COLO668 (cell line): ENCODE data around the gene SSC4D.
A peak's percentile ranks its signal among the peaks of the same experiment; 100 is the strongest.
"Not testable (repeated sequence)": the region's sequence is repeated elsewhere in the genome, so short reads cannot be mapped to it uniquely, and the experiment has no call there.

ENCODE experiments used
- DNase-seq: peaks from one replicate; lab custom pipeline; 2025; ENCODE audit not compliant: unreplicated experiment; lab: John Stamatoyannopoulos, UW

Gene SSC4D

GRCh38 chr7:76409537-76409936 is at the start of gene SSC4D:
TSS of gene SSC4D (minus strand) at chr7:76409697. CDS start at chr7:76404439, 5,258 bp downstream.
- no peak for DNase-seq

- DNase-seq = not testable (repeated sequence)
These were observed 49.0 kb upstream of the SSC4D start for GRCh38 chr7:76458504-76458903.

- not testable (repeated sequence) for DNase-seq
These were observed 47.5 kb upstream of the SSC4D start for GRCh38 chr7:76457017-76457416.

- DNase-seq = not testable (repeated sequence)
These were observed 36.1 kb upstream of the SSC4D start for GRCh38 chr7:76445577-76446008.

GRCh38 chr7:76443846-76444245 is 34.3 kb upstream of the SSC4D start:
- DNase-seq = not testable (repeated sequence)

- not testable (repeated sequence) for DNase-seq
These were observed 33.4 kb upstream of the SSC4D start for GRCh38 chr7:76442664-76443446.

GRCh38 chr7:76441792-76442191 is 32.3 kb upstream of the SSC4D start:
- DNase-seq = not testable (repeated sequence)

- DNase-seq = not testable (repeated sequence)
These were observed 30.9 kb upstream of the SSC4D start for GRCh38 chr7:76440404-76440803.

- not testable (repeated sequence) for DNase-seq
These were observed 29.8 kb upstream of the SSC4D start for GRCh38 chr7:76439120-76439888.

- DNase-seq = peak; percentile 62
These were observed 28.4 kb upstream of the SSC4D start for GRCh38 chr7:76437873-76438272.

GRCh38 chr7:76430836-76431235 is 21.3 kb upstream of the SSC4D start:
- no peak for DNase-seq

GRCh38 chr7:76430211-76430610 is 20.7 kb upstream of the SSC4D start:
- DNase-seq = no peak

- DNase-seq = no peak
These were observed 19.6 kb upstream of the SSC4D start for GRCh38 chr7:76428868-76429805.

- DNase-seq = no peak
These were observed 18.8 kb upstream of the SSC4D start for GRCh38 chr7:76428149-76428823.

GRCh38 chr7:76427635-76428034 is 18.1 kb upstream of the SSC4D start:
- no peak for DNase-seq

- no peak for DNase-seq
These were observed 16.7 kb upstream of the SSC4D start for GRCh38 chr7:76426246-76426645.

GRCh38 chr7:76425558-76425957 is 16.1 kb upstream of the SSC4D start:
- not testable (repeated sequence) for DNase-seq

- no peak for DNase-seq
These were observed 15.7 kb upstream of the SSC4D start for GRCh38 chr7:76425156-76425555.

GRCh38 chr7:76424413-76425111 is 15.1 kb upstream of the SSC4D start, which contains the start of gene ZP3:
TSS of gene ZP3 (plus strand) at chr7:76424950. CDS start at chr7:76424965, 15 bp downstream.
- DNase-seq = peak; percentile 10
